Naive B cell (primary cell): ENCODE data around the gene LMO7. TPM values are rescaled to one million over a fixed set of nuclear protein-coding genes. Genes with fewer than 3 reads are reported as not detected.
"Not testable (repeated sequence)": the region's sequence is repeated elsewhere in the genome, so short reads cannot be mapped to it uniquely, and the experiment has no call there.

Source experiments
- ATAC-seq, 2 donors: fragments of 150-1000 bp; cut with Tn5 transposase; 2 replicates each; pipeline ENCODE4 v1.10.0; 2021; ENCODE audit warnings: low read depth in 2 of 2, mild to moderate bottlenecking in 2 of 2, moderate library complexity in 2 of 2
- DNase-seq: peaks from one replicate; pipeline ENCODE4 v3.0.0; 2022
- H3K27ac Mint-ChIP-seq, 6 donors: one replicate each; pipeline ENCODE4 v1.8.0; 2020 to 2022; ENCODE audit warnings: mild to moderate bottlenecking in 6 of 6, mixed read lengths in 6 of 6, moderate library complexity in 5 of 6, inconsistent platforms in 2 of 6
- H3K27me3 Mint-ChIP-seq, 3 donors: one replicate each; pipeline ENCODE4 v1.8.0; 2021 to 2022; ENCODE audit warnings: mixed read lengths in 3 of 3, mild to moderate bottlenecking in 1 of 3
- H3K36me3 Mint-ChIP-seq, 2 donors: one replicate each; pipeline ENCODE4 v1.8.0; 2020 to 2022; ENCODE audit warnings: mixed read lengths in 2 of 2, inconsistent platforms in 1 of 2, mild to moderate bottlenecking in 1 of 2
- H3K4me1 Mint-ChIP-seq, 3 donors: one replicate each; pipeline ENCODE4 v1.8.0; 2020 to 2022; ENCODE audit warnings: mixed read lengths in 3 of 3, inconsistent platforms in 1 of 3, mild to moderate bottlenecking in 1 of 3, moderate library complexity in 1 of 3
- H3K4me3 Mint-ChIP-seq, 8 donors: one replicate each; pipeline ENCODE4 v1.8.0; 2020 to 2022; ENCODE audit warnings: mild to moderate bottlenecking in 8 of 8, mixed read lengths in 8 of 8, moderate library complexity in 8 of 8, inconsistent platforms in 2 of 8
- H3K9me3 Mint-ChIP-seq, 7 donors: one replicate each; pipeline ENCODE4 v1.8.0; 2020 to 2022; ENCODE audit warnings: mixed read lengths in 7 of 7, mild to moderate bottlenecking in 5 of 7, inconsistent platforms in 2 of 7, moderate library complexity in 1 of 7
- polyA plus RNA-seq, 6 donors: library from polyadenylated mRNA; unstranded; fragments of 300-500 nt; fragmentation: Illumina TruSeq; gene quantifications; one replicate each; pipeline ENCODE4 v1.2.3, GENCODE V29; 2021; ENCODE audit warnings: low read depth in 6 of 6

The LMO7 gene
- polyA plus RNA-seq, 6 donors from 2014 or later = 6.8 to 9.6 (median 9.4) TPM; not detected in 1

GRCh38 chr13:75743072-75743471, 106.9 kb downstream of the LMO7 start:
- Mint-ChIP-seq H3K27ac (peak overlapping the region in 1 of 6 donors; percentile 69), H3K9me3 (peaks cover 0 to 25% (median 14%) of the 10 kb centered on the region in 7 donors), H3K4me3 (peak overlapping the region in 1 of 8 donors; percentile 36), H3K36me3 (peaks cover 0 to 23% of the 10 kb centered on the region in 2 donors)
- not testable (repeated sequence) for ATAC-seq, DNase-seq, H3K27me3 Mint-ChIP-seq, H3K4me1 Mint-ChIP-seq

- no peak overlapping the region for H3K4me3 Mint-ChIP-seq
These were observed 108.0 kb downstream of the LMO7 start for GRCh38 chr13:75744127-75744526.

GRCh38 chr13:75745387-75745786, 109.3 kb downstream of the LMO7 start:
- ATAC-seq = no peak

More at GRCh38 chr13:75744127-75744526, 108.0 kb downstream of the LMO7 start:
- Mint-ChIP-seq H3K4me1 (no peaks in the 10 kb centered on the region), H3K27me3 (no peaks in the 10 kb centered on the region), H3K36me3 (peaks cover 0 to 23% of the 10 kb centered on the region in 2 donors), H3K9me3 (peaks cover 0 to 25% (median 14%) of the 10 kb centered on the region in 7 donors), H3K27ac (no peak overlapping the region)
- ATAC-seq = no peak
- DNase-seq = no peak

GRCh38 chr13:75748874-75749273, 112.7 kb downstream of the LMO7 start:
- no peak for DNase-seq
- Mint-ChIP-seq H3K9me3 (peaks cover 0 to 29% (median 15%) of the 10 kb centered on the region in 7 donors), H3K27me3 (no peaks in the 10 kb centered on the region), H3K4me3 (no peak overlapping the region), H3K27ac (peak overlapping the region in 1 of 6 donors; percentile 4), H3K4me1 (no peaks in the 10 kb centered on the region), H3K36me3 (peaks cover 17 to 19% of the 10 kb centered on the region in 2 donors)
- no peak for ATAC-seq

More at GRCh38 chr13:75745387-75745786, 109.3 kb downstream of the LMO7 start:
- no peak overlapping the region for H3K4me3 Mint-ChIP-seq
- H3K27me3 Mint-ChIP-seq = no peaks in the 10 kb centered on the region
- no peak overlapping the region for H3K27ac Mint-ChIP-seq
- H3K9me3 Mint-ChIP-seq = peaks cover 0 to 25% (median 14%) of the 10 kb centered on the region in 7 donors
- no peak for DNase-seq
- H3K4me1 Mint-ChIP-seq = no peaks in the 10 kb centered on the region
- peaks cover 0 to 23% of the 10 kb centered on the region in 2 donors for H3K36me3 Mint-ChIP-seq

GRCh38 chr13:75749407-75749806, 113.3 kb downstream of the LMO7 start:
- Mint-ChIP-seq H3K27ac (peak overlapping the region in 2 of 6 donors; percentile 18 to 67), H3K4me3 (no peak overlapping the region), H3K36me3 (peaks cover 22 to 23% of the 10 kb centered on the region in 2 donors), H3K4me1 (peaks cover 0 to 4% (median 0%) of the 10 kb centered on the region in 3 donors), H3K9me3 (peaks cover 3 to 35% (median 18%) of the 10 kb centered on the region in 7 donors), H3K27me3 (no peaks in the 10 kb centered on the region)
- no peak for ATAC-seq
- no peak for DNase-seq

GRCh38 chr13:75751350-75751749, 115.2 kb downstream of the LMO7 start:
- peaks cover 0 to 4% (median 0%) of the 10 kb centered on the region in 3 donors for H3K4me1 Mint-ChIP-seq
- H3K9me3 Mint-ChIP-seq = peaks cover 3 to 24% (median 11%) of the 10 kb centered on the region in 7 donors
- DNase-seq = no peak
- no peak overlapping the region for H3K4me3 Mint-ChIP-seq
- ATAC-seq = no peak
- H3K27me3 Mint-ChIP-seq = no peaks in the 10 kb centered on the region
- H3K36me3 Mint-ChIP-seq = peaks cover 14 to 32% of the 10 kb centered on the region in 2 donors
- H3K27ac Mint-ChIP-seq = peak overlapping the region in 1 of 6 donors; percentile 59

GRCh38 chr13:75752826-75753225, 116.7 kb downstream of the LMO7 start:
- ATAC-seq (no peak), DNase-seq (no peak)
- H3K4me3 Mint-ChIP-seq = no peak overlapping the region
- H3K27me3 Mint-ChIP-seq = no peaks in the 10 kb centered on the region
- peaks cover 0 to 4% (median 0%) of the 10 kb centered on the region in 3 donors for H3K4me1 Mint-ChIP-seq
- peaks cover 10 to 32% of the 10 kb centered on the region in 2 donors for H3K36me3 Mint-ChIP-seq
- H3K9me3 Mint-ChIP-seq = peaks cover 3 to 19% (median 11%) of the 10 kb centered on the region in 7 donors
- H3K27ac Mint-ChIP-seq = no peak overlapping the region

DNA sequence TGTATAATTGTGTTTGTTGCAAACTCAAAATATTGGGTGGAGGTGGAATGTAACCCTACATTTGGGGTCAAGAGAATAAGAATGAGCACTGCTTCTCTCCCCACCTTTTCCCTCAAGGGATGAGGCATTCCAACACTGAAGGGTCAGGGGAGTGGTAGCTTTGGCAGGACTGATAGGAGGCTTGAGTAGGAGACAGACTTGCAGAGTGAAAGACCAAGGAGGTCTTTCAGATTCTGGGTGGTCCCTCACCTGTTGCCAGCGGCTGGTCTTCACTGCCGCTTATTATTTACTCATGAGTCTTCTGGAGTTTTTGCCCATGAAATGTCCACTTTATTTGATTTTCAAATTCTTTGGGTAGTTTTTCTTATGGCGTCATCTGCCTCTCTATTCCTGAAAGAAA, 118.8 kb downstream of the LMO7 start:
- no peaks in the 10 kb centered on the region for H3K27me3 Mint-ChIP-seq
- ATAC-seq = no peak
- no peak overlapping the region for H3K27ac Mint-ChIP-seq
- peaks cover 3 to 19% (median 11%) of the 10 kb centered on the region in 7 donors for H3K9me3 Mint-ChIP-seq
- peaks cover 10 to 32% of the 10 kb centered on the region in 2 donors for H3K36me3 Mint-ChIP-seq
- H3K4me3 Mint-ChIP-seq = no peak overlapping the region
- peaks cover 1 to 7% (median 2%) of the 10 kb centered on the region in 3 donors for H3K4me1 Mint-ChIP-seq
- no peak for DNase-seq

- Mint-ChIP-seq H3K27me3 (no peaks in the 10 kb centered on the region), H3K4me1 (peaks cover 15 to 26% (median 16%) of the 10 kb centered on the region in 3 donors), H3K36me3 (peaks cover 10 to 30% of the 10 kb centered on the region in 2 donors), H3K9me3 (peaks cover 3 to 19% (median 11%) of the 10 kb centered on the region in 7 donors), H3K4me3 (no peak overlapping the region), H3K27ac (peak overlapping the region in 1 of 6 donors; percentile 97)
- ATAC-seq (no peak), DNase-seq (no peak)
These were observed 121.2 kb downstream of the LMO7 start for GRCh38 chr13:75757336-75757735.

DNA sequence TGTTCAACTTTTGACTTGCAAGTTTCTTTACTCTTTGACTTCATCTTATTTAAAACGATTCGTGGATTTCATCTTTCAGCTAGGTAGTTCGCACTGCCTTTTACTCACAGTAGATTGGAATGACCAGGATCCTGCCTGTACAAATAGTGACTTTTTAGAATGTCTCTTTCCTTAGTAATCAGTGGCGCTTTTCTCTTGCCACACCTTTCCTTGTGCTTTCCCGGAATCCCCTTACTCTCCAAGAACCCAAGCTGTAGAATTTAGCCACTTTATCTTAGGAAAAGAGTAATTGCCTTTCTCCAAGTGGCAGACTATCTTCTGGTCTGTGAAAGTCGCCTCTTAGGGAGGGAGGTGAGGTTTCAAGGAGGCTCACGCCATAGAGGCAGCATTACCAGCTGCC, 123.4 kb downstream of the LMO7 start:
- ATAC-seq (no peak), DNase-seq (no peak)
- peaks cover 4 to 9% of the 10 kb centered on the region in 2 donors for H3K36me3 Mint-ChIP-seq
- H3K27me3 Mint-ChIP-seq = no peaks in the 10 kb centered on the region
- peaks cover 21 to 27% (median 26%) of the 10 kb centered on the region in 3 donors for H3K4me1 Mint-ChIP-seq
- H3K9me3 Mint-ChIP-seq = peaks cover 0 to 4% (median 0%) of the 10 kb centered on the region in 7 donors
- H3K27ac Mint-ChIP-seq = no peak overlapping the region
- peak overlapping the region in 2 of 8 donors; percentile 53 to 61 for H3K4me3 Mint-ChIP-seq

- Mint-ChIP-seq H3K4me3 (peak overlapping the region; percentile 53 to 83 (median 72)), H3K27me3 (no peaks in the 10 kb centered on the region), H3K36me3 (peaks cover 4 to 8% of the 10 kb centered on the region in 2 donors), H3K4me1 (peaks cover 21 to 27% (median 26%) of the 10 kb centered on the region in 3 donors), H3K9me3 (peaks cover 0 to 2% (median 0%) of the 10 kb centered on the region in 7 donors), H3K27ac (peak overlapping the region in 4 of 6 donors; percentile 53 to 89 (median 62))
- ATAC-seq (peak; percentile 60 to 63), DNase-seq (no peak)
These were observed 124.2 kb downstream of the LMO7 start for GRCh38 chr13:75760131-75761021.

DNA sequence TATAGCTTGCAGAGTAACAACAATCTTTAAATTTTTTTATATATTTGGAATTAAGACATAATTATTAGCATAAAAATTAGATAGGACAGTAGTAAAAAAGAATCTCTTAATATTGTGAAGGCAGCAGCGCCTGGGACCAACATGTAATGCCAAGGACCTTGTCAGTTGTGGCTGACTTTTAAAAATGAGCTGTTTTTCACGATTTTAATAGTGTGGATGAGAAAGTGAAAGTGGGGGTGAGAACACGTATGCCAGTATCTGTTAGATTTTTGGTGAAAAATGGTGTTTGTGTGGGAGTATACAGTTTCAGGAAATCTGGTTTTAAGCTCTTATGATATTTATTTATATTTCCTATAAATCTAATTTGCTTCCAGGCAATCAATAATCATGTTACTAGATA, 125.2 kb downstream of the LMO7 start:
- Mint-ChIP-seq H3K9me3 (peaks cover 0 to 2% (median 0%) of the 10 kb centered on the region in 7 donors), H3K4me1 (peaks cover 21 to 27% (median 26%) of the 10 kb centered on the region in 3 donors), H3K27ac (peak overlapping the region in 5 of 6 donors; percentile 21 to 87 (median 74)), H3K36me3 (peaks cover 4 to 7% of the 10 kb centered on the region in 2 donors), H3K4me3 (peak overlapping the region; percentile 39 to 81 (median 75)), H3K27me3 (no peaks in the 10 kb centered on the region)
- DNase-seq (no peak), ATAC-seq (peak; percentile 30 to 48)

GRCh38 chr13:75762076-75762937, 126.2 kb downstream of the LMO7 start:
- ATAC-seq = peak; percentile 65 to 75
- peaks cover 0 to 2% (median 0%) of the 10 kb centered on the region in 7 donors for H3K9me3 Mint-ChIP-seq
- peaks cover 23 to 27% (median 26%) of the 10 kb centered on the region in 3 donors for H3K4me1 Mint-ChIP-seq
- peak overlapping the region; percentile 65 to 83 (median 80) for H3K4me3 Mint-ChIP-seq
- H3K27ac Mint-ChIP-seq = peak overlapping the region; percentile 43 to 94 (median 79)
- DNase-seq = no peak
- H3K27me3 Mint-ChIP-seq = no peaks in the 10 kb centered on the region
- H3K36me3 Mint-ChIP-seq = peaks cover 4 to 7% of the 10 kb centered on the region in 2 donors
